Measurements from ENCODE around the gene RYR2.
"Not testable (repeated sequence)": the region's sequence is repeated elsewhere in the genome, so short reads cannot be mapped to it uniquely, and the experiment has no call there.

Gene RYR2

DNA sequence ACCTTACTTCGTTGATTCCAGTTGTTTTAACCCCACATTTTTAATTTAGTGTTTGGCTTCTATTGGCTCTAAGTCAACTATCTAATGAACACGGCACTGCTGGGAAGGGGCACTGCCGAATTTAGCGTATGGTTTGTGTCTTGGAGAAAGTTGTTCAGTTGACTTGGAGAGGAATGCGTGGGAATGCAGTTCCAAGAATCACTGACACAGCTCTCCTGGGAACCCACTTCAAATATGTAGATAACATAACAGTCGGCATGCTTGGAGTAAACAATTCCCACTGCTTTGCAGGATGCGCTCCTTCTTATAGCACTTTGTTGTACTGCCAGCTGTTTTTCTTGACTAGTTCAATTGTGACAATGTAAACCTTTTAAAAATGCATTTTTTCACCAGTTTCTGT is 104.3 kb downstream of the RYR2 start:
- no peak for DNase-seq (ENCODE audit: low spot score)

DNA sequence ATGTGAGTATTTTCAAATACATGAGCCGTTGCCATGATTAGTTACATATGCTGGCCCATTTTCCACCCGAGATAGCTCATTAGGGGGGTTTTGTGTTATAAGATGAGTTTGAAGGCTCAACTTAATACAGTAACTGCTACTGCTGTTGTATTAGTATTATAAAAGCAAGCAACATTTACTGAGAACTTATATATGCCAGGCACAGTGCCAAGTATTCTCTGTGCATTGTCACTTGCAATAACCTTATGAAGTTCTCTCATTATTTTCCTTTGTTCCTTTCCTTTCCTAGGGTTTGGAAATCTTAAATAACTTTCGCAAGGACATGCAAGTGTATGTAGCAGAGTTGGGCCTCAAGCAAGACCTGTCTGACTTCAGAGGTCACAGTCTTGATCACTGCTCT is 107.9 kb downstream of the RYR2 start:
- no peak for DNase-seq (ENCODE audit: low spot score)

DNA sequence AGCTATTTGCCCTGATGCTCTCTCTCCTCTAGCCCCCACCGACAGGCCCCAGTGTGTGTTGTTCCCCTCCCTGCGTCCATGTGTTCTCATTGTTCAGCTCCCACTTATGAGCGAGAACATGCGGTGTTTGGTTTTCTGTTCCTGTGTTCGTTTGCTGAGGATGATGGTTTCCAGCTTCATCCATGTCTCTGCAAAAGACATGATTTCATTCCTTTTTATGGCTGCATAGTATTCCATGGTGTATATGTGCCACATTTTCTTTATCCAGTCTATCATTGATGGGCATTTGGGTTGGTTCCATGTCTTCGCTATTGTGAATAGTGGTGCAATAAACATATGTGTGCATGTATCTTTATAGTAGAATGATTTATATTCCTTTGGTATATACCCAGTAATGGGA is 110.0 kb downstream of the RYR2 start:
- not testable (repeated sequence) for DNase-seq (ENCODE audit: low spot score)

DNA sequence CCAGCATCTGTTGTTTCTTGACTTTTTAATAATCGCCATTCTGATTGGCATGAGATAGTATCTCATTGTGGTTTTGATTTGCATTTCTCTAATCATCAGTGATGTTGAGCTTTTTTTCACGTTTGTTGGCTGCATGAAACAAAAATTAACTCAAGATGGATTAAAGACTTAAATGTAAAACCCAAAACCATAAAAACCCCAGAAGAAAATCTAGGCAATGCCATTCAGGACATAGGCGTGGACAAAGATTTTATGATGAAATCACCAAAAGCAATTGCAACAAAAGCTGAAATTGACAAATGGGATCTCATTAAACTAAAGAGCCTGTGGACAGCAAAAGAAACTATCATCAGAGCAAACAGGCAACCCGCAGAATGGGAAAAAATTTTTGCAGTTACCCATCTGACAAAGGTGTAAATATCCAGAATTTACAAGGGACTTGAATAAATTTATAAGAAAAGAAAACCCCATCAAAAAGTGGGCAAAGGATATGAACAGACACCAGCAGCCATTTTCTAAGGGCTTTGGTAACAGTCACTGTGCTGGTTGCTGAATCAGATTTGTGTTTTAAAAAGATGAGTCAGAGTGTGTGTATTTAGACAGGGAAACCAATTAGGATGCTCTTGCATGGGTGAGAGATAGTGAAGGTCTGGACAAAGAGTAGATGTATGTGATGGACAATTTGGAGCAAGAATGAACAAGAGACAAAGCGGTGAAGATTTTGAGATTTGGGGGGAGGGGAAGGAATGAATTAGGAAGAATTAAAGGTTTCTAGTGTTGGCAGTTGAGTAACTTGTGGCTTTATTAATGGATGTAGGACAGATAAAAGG is 110.7 kb downstream of the RYR2 start:
- no peak for DNase-seq (ENCODE audit: low spot score)

DNA sequence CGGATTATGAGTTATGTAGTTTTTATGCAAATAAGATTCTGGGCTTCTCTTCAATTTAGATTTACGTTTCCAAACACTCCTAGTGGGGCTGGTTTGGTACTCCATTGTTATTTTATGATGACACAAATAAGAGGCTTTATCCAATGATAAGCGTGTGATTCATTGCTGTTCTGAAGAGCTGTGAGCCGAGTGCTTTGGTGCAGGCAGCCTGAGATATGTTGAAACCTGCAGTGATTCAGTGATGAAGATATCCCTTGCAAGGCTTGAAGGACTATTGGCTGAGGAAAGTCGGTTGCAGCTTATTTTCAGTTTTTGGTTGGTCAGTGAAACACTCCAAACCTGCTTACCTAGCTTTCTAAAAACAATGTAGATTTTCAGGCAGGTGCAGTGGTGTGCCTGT is 112.2 kb downstream of the RYR2 start:
- DNase-seq (ENCODE audit: low spot score) = no peak

DNA sequence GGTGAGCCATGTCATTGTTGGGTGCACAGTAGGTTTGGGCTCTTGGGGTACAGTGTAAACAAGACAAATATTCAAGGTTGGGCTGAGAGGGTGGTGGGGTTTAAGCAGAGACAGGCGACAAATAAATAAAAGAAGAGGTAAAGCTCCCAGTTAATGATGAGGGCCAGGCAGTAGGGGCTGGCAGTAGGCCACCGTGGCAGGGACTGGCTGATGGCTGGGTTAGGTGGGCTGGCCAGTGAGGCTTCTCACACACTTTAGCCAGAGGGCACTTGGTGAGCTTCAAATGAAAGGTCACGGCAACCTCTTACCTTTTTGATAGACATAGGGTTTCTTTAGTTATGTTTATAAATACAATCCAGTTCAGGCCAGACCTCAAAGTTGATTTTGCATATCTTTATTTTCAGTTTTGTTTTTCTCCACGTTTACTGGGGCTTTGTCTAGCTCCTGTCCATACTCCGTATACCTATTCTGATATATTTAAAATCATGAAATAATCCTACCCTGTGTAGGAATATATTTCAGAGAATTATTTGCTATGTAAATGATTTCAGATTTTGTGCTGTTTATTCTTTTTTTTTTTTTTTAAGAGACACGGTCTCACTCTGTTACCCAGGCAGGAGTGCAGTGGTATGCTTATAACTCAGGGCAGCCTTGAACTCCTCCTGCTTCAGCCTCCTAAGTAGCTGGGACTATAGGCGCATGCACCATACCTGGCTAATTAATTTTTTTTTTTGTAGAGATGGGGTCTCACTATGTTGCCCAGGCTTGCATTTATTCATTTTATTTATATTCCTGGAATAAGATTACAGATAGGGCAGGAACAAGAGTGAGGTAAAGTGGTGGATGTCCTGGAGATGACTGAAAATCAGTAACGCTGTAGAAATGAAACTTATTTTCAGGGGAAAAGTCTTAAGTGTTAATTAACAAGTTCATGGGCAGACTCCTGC is 122.7 kb downstream of the RYR2 start:
- no peak for DNase-seq (ENCODE audit: low spot score)

DNA sequence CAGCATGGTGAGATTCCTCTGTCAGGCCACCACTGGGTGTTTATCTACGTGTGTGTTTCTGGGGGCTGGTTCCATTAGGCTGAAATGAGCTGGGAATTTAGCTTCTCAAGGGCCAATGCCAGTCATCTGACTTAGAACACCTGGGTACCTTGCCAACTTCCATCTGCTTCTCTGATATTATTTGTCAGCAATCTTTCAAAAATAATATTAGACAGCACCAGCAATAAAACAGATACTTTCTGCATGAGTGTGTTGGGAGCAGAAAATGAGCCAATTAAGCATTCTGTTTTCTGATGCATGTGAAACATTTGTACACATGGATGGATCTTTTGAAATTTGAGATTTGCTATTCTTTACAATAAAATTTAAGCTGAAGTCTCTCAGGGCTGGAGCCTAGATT is 124.1 kb downstream of the RYR2 start:
- DNase-seq (ENCODE audit: low spot score) = no peak

DNA sequence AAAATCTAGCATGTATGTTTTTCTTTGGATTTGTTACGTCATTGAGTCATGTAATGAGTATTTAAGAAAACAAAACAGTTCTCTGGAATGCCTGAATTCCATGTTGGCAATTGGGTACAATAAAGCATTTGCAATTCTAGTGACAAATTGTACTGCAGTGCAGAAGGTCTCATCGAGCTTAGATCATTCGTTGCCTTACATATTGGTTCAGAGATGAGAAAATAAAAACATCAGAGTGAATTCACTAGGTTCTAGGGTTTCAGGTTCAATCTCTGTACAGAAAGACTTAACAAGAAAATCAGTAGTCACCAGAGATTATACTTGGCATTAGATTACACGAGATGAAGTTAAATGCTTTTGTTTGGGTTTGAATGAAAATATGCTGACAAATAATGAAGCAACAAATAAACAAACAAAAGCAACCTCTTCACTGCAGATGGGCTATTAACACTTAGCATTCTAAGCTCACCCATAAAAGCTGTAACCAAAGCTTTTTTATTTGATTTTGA is 124.7 kb downstream of the RYR2 start:
- DNase-seq (ENCODE audit: low spot score) = no peak

DNA sequence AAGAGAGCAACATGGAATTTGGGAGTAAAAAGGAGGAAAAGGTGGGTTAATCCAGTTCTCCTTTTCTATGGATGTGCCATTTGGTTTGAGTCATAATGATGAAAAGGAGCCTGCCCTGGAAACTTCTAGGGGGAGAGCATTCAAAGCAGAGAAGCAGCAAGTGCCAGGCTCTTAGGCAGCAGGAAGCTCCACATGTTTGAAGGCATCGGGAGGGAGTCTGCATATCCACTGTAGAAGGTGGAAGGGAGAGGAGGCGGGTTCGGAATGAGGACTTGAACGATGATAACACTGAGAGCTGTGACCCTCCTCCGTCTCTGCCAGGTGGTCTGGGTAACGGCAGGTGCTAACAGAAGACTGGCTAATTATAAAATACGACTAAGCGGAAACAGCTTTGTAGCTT is 128.2 kb downstream of the RYR2 start:
- DNase-seq (ENCODE audit: low spot score) = no peak

DNA sequence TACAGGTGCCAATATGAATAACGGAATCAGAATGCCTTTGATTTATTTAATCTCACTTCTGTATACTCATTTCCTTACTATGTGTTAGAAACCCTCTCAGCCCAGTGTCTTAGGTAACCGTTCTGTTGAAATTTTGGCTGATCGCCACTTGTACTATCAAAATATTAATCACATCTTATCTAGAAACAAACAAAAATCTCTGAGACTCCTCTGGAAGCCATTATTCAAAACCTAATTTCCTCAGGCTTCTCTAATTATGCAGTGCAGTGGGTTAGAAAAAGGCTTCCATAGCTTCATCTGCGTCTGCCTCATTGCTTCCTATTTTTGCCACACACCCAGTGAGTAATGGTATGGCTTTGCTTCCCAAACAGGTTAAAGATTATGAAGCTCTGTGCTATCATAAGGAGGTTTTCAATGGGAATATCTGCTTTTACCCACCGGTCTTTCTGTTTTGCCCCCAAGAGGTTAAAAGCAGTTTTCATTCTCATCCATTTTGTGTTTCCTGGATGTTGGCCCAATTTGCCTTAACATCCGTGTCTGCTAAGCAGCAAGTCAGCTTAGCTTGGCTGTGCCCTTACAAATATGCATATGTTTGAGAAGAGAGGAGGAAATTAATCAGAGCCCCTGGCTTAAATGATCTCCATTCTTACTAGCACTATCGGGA is 129.6 kb downstream of the RYR2 start:
- no peak for DNase-seq (ENCODE audit: low spot score)

DNA sequence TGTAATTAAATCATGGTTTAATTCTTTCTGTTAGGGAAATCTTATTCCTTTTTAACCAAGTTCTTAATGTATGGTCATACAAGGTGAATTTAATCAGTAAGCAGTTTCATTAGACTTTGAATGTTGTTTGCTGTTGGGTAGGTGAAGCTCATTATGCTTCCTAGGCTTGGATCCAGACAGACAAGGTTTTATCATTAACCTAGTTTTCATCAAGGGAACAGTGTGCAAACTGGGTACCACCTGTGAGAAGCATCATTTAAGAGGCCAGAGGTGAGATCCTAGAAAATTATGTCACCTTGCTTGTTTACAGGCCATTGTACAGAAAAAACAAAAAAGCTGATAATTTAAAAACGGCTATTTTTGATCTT is 130.1 kb downstream of the RYR2 start:
- DNase-seq (ENCODE audit: low spot score) = no peak

DNA sequence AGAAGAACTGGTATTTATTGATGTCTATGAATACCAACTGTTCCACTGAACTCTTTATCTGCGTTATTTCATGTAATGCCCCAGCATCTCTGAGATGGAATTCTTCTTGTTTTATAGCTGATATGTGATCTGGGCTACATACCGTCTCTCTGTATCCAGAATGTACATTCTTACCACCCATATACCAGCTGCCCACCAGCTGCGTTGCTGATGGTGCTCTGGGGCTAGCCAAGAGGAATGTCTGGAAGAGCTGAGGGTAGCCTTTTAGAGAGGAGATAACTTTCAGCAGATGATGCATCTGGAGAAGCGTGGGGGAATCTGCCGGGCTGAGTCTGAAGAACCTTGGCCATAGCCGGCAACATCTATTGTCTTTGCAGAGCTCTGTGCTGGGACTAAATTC is 137.5 kb downstream of the RYR2 start:
- no peak for DNase-seq (ENCODE audit: low spot score)

DNA sequence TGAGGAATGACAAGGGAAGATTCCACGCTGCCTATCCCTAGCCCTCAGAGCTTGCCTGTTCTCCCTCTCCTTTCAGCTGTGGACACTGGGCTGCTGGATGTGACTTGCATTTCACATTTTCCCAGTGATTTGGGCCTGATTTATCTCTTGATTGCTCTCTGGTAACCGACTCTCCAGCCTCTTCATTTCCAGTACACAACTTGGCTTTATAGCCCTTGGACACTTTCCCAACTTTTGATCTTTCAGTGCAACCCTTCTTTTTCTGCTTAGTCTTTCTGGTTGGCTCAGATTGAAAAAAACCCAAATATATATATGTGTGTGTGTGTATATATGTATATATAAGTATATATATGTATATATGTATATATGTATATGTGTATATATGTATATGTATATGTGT is 138.3 kb downstream of the RYR2 start:
- no peak for DNase-seq (ENCODE audit: low spot score)

DNA sequence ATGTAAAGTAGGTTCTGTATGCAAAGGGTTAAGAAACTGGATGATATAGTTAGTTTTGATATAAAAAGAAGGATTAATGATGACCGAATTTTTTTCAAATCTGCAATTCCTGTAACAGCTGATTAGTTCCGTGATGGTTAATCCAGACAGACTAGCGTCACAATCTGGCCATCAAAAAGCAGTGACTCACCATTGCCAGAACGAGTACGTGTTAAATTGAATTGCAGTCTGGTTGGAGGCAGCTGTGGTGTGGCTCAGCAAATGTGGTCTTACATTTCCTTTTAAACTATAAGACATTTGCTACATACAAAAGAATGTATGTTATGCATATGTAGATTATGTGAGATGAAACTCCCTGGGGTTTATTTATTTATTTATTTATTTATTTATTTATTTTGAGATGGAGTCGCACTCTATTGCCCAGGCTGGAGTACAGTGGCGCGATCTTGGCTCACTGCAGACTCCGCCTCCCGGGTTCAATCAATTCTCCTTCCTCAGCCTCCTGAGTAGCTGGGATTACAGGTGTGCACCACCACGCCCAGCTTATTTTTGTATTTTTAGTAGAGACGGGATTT is 139.8 kb downstream of the RYR2 start:
- no peak for DNase-seq (ENCODE audit: low spot score)

DNA sequence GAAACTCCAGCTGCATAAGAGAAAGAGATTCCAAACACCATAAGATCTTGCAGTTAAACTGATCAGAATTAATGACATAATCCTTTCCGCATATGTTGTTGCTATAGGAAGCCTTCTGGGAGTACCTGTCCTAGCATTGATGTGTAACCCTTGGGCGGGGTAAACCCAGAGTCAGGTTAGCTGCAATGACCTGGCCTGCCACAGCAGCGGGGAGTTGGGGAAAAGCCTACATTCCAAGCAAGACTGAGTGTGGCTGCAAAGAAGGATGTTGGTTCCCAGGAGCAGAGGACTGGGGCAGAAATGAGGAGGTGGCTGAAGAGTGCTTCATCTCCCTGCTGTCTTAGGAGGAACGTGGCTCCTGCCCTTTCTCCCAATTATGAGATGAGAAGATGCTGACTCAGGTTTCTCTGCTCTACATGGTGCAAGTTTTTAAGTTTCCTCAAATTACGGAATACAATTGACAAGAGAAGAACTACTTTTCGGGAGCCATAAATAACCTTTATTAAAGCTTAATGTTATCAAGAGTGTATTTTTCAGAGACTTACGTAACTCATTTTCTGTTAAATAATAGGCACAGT is 142.1 kb downstream of the RYR2 start:
- no peak for DNase-seq (ENCODE audit: low spot score)

DNA sequence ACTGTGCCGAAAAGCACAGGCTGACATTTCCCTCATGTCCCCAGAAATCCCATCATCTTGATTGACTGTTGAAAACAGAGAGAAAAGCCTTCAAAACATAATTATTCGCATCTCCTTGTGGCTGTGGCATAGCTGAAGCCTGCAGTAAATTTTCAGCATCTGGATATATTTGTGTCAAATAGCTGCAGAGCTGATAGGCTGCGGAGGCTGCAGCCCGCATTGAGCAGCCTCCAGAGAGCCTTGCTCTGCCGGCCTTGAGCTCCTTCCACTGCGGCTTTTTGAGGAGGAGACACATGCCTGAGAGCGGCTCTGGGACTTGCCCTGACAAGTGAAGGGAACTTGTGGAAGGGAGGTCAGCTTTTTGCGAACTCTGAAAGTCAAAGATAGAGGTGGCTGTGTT is 144.7 kb downstream of the RYR2 start:
- no peak for DNase-seq (ENCODE audit: low spot score)

DNA sequence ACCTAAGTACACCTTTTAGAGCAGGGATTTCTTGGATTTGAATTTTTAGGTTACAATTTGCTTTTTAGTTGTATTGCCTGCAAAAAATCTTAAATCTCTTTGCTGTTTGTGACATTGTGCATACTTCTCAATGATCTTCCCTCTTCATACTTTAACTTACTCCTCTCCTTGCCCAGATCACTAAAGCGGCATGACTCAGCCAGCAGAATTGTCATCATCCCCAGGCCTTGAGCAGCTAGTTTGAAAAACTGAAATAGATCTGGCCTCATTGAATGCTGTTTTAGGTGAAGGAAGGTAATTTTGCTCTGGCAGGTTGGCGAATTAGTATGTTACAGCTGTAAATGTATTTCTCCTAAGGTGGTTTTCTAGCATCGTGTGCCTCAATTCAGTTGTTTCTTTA is 145.9 kb downstream of the RYR2 start:
- DNase-seq (ENCODE audit: low spot score) = no peak

DNA sequence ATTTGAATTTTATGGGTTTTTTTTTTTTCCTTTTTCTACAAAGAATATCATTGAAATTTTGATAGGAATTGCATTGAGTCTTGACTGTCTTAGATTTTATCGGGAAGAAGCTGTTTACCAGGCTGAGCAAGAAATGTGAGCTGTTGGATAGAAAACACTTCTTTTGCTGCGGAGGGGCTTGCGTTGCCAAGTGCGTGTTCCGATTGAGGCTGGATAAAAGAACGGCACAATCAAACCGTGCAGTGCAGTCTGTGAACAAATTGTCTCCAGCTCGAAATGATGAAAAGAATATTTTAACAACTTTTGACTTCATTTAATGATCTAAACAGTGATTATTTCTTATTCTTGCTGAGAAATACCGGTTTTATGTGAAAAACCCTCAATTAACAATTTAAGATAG is 149.4 kb downstream of the RYR2 start:
- DNase-seq (ENCODE audit: low spot score) = no peak

DNA sequence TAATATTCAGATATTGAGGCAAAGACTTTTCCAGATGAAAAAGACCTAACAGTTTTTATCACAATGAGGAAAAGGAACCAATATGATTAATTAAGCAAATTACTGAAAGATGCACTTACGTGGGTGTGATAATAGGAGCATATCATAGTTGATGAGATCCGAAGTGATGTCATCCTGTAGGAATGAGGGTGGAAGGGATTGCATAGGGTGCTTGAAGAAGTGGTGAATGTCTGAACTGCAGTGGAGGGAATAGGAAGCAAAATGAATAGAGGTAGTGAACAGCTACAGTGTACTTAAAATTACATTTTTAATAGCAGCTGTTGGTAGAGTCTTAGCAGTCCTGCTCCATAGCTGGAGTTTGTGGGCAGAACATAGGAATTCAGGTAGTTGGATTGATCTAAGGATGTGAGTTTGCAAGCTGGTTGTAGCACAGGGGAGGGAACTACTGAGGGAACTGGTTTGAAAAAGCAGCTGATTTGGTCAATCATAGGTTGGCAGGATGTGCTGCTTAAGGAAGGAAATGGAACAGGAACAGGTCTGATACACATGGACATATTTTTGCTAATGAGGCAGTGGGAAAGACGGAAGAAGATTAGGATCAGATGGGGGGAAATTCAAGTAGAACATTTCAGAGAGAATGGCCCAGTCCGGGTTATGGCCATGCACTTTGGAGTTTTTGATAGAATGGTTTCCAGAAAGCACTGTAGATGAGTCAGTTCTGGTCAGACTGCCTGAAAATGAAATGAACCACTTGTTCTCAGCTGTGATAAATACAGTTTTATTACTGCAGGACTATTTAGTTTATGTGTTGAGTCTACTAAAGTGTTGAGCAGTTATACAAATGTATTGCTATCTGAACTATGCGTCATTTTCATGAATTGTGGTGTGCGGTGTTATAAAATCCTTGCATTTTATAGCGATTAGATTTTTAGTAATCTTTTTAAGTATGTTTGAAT is 155.8 kb downstream of the RYR2 start:
- no peak for DNase-seq (ENCODE audit: low spot score)

DNA sequence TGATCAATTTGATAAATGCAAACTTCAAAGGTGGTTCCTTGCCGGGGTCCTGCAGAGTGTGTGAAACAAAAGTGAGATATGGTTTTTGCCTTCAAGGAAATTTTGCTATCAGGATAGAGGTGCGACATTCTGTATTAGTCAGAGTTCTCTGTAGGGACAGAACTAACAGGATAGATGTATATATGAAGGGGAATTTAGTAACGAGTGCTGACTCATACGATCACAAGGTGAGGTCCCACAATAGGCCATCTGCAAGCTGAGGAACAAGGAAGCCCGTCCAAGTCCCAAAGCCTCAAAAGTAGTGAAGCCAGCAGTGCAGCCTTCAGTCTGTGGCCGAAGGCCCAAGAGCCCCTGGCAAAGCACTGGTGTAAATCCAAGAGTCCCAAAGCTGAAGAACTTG is 157.0 kb downstream of the RYR2 start:
- no peak for DNase-seq (ENCODE audit: low spot score)

DNA sequence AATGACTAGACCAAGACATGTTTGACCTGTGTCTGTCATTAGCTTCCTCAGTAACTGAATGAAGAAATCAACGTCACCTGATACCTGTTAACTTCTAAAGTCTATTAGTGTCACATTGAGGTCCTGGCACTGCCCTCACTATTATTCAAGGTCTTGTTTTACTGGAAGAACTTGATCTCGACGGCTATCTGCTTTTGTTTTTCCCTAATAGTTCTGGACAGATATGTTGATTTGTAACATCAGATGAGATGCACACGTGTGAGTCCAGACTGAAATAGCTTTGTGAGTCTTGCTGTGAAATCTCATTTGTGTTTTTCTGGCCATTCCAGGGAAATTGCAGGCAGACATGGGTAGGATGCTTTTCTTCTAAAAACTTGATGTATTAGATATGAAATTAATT is 159.2 kb downstream of the RYR2 start:
- DNase-seq (ENCODE audit: low spot score) = no peak
